ENCODE measurements around the gene AVPI1.
"Not testable (repeated sequence)": the region's sequence is repeated elsewhere in the genome, so short reads cannot be mapped to it uniquely, and the experiment has no call there.

The AVPI1 gene

DNA sequence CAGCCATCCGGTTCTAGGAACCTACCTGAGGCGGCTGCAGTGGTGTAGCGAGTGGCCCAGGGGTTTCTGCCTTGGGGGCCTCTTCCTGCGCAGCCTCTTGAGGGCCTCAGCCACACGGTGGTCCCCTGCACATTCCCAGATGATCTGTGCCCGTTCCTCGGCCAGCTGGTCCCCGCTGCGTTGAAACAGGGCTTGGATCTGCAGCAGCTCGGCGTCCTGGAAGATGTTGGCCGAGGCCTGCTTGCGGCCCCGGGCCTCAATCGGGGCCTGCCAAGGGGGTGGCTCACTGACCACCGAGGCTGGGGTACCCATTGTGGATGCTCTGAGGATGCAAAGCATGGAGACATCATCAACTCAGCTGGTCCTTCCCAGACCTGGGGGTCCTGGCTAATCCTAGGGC lies 7.4 kb downstream of the AVPI1 start:
- DNase-seq = no peak

DNA sequence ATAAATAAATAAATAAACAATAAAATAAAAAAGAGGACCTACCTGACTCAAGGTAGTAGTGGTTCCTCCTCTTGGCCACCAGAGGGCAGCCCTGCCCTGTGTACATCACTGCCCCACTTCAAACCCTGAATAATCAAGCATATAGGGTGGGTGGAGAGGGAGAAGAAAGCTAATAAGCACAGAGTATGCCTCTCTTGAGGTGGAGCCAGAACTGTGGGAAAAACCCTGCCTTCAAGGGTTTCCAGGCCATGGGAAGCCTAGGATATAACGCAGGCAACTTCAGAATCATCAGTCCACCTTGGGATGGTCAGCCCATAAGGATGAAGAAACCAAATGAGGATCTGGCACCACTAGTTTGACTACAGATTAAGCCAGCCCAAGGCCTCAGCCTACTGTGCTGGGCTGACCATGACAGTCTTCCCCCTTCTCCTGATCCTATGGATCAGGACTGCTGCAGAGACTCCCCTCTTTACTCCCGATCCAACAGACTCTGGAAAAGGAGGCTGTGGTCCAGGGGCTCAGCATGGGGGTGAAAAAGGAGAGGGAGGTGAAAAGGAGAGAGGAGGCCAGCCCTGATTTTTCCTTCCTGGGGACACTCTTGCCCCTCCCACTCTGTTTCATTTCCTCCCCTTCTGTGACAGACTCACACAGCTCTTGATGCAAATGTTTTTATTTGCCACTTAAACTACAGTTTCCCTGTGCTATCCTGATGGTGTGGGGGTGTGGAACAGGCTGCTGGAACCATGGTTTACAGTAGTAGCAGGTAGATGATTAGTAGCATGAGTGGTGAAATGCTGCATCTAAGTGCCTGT lies 10.1 kb downstream of the AVPI1 start:
- DNase-seq = peak; percentile 1

DNA sequence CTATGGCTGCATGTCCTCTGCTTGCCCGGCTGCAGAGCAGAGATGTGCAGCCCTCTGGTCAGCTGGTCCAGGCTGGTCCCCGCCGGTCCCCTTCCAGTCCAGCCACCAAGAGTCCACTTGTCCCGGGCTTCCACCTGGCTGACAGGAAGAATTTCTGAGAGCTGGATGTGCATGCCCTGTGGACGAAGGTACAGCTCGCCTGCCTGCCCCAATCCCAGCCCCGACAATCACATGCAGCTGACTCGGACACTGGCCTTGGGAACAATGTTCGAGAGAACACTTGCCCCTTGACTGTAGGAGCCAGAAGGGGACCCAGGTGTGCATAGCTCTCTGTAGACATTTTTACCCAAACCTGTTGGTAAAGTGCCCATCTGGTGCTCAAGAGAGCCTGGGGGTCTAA lies 11.8 kb downstream of the AVPI1 start:
- no peak for DNase-seq

DNA sequence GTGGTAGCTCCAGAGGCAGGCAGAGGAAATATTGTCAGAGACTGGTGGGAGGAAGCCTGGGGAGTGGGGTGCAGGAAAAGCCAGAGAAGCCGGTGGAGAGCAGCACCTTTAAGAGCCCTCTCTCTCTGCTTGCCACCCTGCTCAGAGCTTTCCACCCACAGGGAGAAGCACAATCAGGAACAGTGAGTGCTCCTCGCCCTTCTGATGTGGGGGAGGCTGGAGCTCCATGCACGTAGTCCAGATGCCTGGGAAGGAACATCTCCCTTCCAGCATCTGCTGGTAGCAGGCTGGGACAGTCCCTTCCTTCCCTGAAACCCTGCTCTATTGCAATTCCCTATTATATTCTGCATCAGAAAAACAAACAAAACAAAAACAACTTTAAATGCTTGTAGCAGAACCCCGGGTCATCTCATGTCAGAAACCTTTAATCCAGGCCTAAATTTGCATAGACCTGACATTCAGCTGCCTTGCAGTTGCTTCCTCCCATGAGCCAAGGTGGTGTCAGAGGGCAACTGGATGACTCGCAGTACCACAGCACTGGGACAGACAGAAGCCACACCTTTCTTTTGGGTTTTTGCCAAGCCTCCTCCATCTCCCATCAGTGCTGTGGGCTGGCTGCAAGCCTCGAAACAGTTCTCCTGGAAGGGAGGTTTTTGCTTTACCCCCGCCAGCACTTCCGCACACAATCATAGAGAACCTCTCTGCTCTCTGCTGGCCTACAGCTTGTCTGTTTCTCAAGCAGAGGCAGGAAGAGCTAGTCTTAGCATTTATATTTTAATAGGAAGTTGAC lies 13.1 kb downstream of the AVPI1 start:
- no peak for DNase-seq

DNA sequence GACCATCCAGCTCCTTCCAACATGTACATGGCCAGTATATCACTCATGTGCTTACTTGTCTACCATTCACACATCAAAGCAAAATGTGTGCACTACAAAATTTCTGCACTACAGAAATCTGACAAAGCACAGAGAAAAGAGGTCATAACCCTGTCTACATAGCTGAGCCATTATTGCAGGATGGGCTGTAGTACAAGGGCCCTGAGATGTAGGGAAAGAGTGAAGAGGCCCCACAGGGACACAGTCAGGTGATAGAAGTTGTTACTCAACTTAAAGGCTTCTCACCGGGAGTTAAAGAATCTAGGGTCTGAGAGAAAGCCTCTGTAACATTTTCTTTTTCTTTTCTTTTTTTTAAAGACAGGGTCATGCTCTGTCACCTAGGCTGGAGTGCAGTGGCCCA lies 17.5 kb downstream of the AVPI1 start:
- no peak for DNase-seq

DNA sequence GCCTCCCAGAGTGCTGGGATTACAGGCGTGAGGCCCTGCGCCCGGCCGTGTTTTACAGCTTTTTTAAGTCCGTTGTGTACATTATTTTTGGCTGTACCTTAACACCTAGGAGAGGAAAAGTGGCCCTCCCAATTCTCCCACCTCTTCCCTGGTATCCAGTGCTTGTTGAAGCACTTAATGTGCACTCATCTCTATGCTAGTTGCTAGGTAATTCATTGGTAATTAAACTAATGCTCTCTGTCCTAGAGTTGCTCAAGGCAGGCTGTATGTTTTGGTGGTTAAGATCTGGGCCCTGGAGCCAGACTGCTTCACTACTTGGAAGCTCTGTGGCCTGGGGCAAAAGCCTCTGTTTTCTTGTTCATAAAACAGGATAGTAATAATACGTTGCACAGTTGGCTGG lies 19.6 kb downstream of the AVPI1 start:
- no peak for DNase-seq

DNA sequence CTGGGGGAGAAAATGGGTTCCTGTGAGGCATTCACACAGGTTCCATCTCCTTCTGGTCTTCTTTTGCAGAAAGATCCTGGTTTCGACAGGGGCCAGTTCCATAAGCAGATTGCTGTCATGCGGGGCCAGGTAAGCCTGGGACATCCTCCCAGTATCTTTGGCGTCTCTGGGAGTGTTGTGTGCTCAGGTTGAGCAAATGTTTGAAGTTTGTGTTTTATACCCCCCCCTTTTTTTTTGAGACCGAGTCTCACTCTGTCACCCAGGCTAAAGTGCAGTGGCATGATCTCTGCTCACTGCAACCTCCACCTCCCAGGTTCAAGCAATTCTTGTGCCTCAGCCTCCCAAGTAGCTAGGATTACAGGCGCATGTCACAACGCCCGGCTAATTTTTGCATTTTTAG lies 20.0 kb downstream of the AVPI1 start:
- DNase-seq = no peak

DNA sequence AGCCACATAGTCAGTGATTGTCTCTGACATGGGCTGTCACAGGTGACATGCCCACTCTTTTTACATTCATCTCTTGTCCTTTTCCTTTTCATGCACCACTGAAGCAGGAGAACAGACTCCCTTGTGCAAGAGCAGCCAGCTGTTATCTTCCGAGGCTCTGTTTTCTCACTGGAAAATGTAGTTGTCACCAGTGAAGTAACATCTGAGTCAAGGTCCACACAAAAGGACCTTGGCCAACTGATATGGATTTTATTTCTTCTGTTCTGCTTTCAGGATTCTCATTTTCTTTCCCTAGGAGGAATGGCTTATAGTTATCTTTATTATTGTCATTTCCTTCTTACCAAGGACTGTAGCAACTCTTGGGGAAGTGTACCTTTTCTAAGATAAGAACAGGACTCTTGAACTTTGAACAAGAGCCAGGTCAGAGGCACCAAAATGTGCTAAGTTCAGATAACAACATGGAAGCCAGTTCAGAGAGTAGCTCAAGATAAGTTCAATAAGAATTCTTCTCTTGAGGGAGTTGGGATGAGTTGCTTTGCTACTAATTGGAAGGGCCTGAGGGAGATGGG lies 22.7 kb downstream of the AVPI1 start:
- DNase-seq = no peak

DNA sequence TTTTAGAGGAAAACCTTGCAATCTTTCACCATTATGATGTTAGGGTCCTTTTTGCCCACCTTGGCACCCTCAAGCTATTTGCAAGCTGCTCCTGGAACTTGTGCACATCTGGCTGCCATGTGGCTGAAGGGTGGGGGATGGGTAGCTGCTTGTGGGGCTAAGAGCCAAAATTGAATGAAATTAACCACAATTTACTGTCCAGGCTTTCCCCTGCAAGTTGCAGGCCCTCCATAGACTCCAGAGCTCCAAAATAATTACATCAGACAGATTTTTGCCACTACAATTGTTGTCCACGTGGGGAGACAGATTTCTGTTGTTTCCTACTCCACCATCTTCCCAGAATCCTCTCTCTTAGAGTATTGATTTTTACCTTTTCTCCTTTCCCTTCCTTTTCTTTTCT lies 27.5 kb downstream of the AVPI1 start:
- no peak for DNase-seq

DNA sequence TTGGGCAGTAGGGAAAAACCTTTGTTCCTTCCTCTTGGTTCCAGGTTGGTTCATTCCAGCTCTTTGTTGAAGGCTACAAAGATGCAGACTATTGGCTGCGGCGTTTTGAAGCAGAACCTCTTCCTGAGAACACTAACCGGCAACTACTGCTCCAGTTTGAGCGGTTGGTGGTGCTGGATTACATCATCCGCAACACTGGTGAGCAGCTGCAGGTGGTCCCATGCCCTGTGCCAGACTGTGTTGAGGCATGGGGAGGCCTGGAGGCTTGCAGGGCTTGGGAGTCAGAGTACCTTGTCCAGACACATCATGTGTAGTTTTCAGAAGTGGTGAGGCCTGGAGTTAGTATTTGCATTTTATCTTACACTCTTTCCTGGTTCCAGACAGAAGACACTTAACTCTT lies 30.3 kb downstream of the AVPI1 start:
- no peak for DNase-seq

DNA sequence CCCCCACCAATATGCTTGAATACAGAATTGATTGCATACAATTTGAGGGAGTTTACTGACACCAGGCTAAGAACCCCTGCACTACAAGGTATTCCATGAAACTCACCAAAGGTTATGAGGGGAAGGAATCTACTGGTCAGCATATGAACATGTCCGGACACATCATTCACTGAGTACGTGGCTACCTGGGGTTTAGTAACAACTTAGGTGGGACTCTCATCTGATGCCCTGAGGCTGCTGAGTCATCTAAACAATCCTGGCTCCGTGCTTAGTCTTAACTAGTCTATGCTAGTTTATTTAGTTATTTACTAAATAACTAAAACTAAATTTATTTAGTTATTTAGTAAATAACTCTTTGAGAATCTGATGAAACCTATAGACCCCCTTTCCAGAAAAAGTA lies 35.3 kb downstream of the AVPI1 start:
- no peak for DNase-seq

DNA sequence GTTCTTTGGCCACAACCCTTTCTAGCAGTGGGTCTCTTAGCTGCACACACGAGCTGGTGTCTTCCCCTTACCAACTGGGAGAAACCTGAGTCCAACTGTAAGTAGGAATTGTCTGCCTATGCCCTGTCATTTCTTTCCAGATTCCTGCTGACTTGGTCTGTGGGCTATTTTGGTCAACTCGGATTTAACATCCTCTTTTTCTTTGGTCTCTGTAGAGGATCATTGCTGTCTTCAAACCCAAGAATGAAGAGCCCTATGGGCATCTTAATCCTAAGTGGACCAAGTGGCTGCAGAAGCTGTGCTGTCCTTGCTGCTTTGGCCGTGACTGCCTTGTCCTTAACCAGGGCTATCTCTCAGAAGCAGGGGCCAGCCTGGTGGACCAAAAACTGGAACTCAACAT lies 36.3 kb downstream of the AVPI1 start:
- DNase-seq = no peak

DNA sequence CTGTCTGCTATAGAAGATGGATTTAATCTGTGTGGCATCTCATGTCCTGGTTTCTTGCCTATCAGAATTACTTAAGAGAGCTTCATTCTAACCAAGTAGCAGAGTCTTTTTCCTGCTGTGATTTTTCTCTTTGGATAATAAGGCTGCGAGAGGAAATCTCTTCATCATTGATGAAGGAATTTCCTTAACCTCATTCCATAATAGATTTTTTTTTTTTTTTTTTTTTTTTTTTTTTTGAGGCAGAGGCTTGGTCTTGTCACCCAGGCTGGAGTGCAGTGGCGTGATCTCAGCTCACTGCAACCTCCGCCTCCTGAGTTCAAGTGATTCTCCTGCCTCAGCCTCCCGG lies 37.7 kb downstream of the AVPI1 start:
- not testable (repeated sequence) for DNase-seq

DNA sequence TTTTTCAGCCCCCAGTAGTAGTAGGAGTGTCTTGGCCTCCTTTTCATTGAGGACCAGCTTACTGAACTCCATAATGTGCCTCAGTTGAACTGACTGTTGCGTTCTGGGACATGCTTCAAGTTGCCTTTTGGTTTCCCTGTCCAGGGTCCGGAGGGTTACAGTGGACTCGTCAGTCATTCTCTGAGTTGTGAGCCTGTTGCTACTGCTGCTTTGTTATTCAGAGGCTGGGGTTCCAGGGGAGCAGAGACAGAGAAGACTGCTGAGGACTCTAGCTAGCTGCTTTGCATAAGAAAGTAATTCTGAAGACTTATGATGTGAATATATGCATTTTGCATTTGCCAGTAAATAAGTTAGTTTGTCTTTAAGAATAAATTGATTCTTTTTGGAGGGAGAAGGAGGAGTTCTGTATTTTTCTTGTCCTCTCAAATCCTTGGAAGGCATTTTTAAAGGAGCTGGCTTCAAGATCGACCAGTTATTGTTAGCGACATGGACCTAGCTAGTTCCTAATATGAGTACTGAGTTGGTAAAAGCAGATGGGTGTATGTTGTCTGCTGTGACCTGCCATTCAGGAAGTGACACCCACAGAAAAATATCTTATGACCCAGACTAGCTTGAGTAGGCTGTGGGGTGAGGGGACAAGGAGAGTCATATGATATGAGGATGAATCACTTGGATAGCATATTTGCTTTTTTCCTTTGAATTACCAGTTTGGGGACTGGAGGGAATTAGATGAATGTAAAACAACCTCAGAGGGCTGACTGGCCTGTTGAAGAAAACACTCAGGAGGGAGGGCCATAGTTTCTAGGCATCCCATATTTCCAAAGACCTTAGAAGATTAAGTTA lies 38.3 kb downstream of the AVPI1 start:
- no peak for DNase-seq

DNA sequence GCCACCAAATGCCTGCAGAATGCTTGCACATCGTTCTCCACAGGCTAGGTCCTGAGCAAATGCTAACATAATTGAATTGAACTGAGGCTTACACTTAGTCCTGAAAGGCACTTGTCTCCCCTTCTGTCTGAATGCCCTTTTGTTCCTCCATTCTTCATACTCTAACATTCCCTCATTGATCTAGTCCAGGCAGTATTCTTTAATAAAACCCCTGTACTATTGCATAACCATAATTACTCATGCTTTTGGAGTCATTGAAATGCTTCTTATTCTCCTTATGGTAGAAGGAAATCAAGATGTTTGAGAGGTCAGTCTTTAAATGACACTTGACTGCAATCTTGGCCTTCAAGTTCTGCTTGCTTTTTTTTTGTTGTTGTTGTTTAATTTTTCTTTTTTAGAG lies 39.5 kb downstream of the AVPI1 start:
- DNase-seq = no peak

DNA sequence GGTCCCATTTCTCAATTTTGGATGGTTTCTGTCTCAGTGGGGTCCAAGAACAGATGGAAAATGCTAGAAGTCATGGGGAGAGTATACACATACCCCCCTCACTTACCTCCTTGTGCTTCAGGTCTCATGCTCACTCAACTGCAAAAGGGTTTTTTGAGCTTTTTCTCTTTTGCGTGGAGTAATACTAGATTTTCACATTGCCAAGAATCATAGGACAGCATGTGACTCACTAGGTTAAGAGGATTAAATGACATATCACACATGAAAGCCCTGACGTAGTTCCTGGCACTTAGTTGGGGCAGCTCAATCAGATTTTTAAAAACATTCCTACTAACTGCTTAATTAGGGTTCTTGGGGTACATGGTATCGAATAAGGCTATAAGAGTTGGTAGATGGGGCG lies 42.1 kb downstream of the AVPI1 start:
- DNase-seq = no peak

DNA sequence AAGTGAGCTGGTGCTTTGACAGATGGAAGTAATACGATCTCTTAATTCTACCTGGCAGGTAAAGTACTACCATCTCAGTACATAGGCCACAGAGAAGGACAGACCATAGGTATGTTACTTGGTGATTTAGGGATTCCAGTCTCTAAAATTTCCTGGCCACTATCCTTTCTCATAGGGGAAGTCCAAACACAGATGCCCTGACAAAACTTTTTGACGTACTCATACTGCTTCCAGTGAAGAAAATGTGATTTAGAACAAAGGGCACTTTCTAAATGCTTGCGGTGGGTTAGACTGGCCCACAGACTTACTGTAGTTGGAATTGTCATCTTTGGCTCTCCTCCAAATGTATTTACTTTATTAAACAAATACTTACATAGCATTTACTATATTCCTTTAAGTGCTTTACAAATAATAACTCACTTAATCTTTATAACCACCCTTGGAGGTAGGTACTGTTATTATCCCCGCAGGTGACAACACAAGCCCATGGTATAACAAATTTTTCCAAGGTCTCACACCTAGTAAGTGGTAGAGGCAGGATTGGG lies 43.5 kb downstream of the AVPI1 start:
- no peak for DNase-seq

DNA sequence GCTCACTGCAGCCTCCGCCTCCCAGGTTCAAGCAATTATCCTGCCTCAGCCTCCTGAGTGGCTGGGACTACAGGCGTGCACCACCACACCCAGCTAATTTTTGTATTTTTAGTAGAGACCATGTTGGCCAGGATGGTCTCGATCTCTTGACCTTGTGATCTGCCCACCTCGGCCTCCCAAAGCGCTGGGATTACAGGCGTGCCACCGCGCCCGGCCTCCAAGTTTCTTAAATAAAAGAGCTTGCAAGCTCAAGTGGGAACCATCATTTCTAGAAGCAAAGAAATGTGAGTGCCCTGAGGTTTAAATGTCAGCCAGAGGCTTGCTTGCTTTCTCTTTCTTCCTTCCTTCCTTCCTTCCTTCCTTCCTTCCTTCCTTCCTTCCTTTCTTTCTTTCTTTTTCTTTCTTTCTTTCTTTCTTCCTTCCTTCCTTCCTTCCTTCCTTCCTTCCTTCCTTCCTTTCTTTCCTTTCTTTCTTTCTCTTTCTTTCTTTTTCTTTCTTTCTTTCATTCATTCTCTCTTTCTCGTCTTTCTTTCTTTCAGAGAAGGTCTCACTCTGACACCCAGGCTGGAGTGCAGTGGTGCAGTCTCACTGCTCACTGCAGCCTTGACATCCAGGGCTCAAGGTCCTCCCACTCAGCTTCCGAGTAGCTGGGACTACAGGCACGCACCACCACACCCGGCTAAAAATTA lies 44.4 kb downstream of the AVPI1 start:
- not testable (repeated sequence) for DNase-seq

DNA sequence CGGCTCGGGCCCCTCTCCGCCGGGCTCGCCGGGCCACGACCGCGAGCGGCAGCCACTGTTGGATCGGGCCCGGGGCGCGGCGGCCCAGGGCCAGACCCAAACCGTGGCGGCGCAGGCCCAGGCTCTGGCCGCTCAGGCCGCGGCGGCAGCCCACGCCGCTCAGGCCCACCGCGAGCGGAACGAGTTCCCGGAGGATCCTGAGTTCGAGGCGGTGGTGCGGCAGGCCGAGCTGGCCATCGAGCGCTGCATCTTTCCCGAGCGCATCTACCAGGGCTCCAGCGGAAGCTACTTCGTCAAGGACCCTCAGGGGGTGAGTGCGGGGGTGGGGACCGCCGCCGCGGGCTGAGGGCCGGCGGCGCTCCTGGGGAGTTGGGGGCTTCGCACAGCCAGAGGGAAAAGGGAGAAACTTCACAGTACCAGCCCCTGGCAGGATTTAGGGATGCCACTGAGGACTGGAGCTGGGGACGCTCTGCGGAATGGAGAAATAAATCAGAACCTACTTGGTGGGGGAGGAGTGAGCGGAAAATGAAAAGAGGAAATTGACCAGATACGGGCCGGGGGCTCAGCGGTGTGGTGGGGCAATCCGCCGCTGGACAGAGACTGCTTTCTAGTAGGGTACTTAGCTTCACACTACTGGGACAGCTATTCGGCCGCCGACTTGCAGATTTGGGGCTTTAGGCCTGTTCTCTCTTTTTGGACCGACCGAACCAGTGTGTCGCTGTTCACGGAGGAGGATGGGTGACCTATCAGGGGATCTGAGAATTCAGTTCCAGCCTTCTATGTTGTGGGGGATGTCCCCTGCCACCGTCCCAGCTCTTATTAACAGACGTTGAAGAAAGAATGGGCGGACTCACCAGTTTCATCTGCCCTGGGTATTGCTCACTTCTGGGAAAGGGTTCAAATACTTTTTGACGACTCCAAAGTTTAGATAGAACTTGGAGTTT lies 45.9 kb downstream of the AVPI1 start:
- DNase-seq = no peak

DNA sequence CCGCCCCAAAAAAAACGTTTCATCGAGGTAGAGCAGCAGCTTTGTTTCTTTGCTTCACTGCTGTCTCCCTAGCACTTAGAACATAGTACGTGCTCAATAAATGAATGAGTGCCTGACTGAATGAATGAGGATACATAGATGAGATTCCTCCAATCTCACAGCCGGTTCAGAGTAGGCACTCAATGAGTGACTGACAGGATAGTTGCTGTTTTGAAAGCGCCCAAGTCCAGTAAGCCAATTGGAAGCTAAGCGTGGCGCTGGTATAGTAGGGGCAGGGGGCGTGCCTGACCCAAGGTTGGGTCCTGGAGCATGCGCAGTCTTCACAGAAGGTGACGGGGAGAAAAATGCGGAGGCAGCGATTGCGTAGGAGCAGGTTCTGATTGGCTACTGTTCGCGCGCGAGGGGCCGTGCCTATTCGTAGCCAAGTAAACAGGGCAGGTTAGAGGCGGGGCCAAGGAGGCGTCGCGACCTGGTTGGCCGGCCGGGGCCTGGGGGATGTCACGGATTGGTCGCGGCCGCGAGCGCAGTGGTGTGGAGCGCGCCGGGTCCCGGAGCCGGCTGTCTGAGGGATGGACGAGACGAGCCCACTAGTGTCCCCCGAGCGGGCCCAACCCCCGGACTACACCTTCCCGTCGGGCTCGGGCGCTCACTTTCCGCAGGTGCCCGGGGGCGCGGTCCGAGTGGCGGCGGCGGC lies 46.7 kb downstream of the AVPI1 start, which contains the start of gene PI4K2A:
PI4K2A (plus strand) TSS at position 498 of the 694 bp plus-strand sequence; CDS start at position 570, 72 bp downstream.
- peak; percentile 86 for DNase-seq

All from DMS79 (cell line).